Measurements from ENCODE around the gene SPATA20.

- TF ChIP-seq CTCF (IDR thresholded peaks at IDR 0.05) = no peak
- TF ChIP-seq ZFX (IDR thresholded peaks at IDR 0.05; ENCODE audit: borderline replicate concordance) = no peak
These were observed 8.2 kb upstream of the SPATA20 start for GRCh38 chr17:50538549-50539410.
